Stimulated activated CD8-positive, alpha-beta memory T cell treated with anti-CD3 and anti-CD28 coated beads, Interleukin-2, amount 100 ng/mL, for 48 hours (primary cell): ENCODE results near the gene ZNF254.
"Not testable (repeated sequence)": the region's sequence is repeated elsewhere in the genome, so short reads cannot be mapped to it uniquely, and the experiment has no call there.

ENCODE experiments used
- DNase-seq, 2 donors: peaks; one replicate each; pipeline ENCODE4 v3.0.0-alpha.2; 2020; ENCODE audit warnings: low read depth in 2 of 2

Gene ZNF254

DNA sequence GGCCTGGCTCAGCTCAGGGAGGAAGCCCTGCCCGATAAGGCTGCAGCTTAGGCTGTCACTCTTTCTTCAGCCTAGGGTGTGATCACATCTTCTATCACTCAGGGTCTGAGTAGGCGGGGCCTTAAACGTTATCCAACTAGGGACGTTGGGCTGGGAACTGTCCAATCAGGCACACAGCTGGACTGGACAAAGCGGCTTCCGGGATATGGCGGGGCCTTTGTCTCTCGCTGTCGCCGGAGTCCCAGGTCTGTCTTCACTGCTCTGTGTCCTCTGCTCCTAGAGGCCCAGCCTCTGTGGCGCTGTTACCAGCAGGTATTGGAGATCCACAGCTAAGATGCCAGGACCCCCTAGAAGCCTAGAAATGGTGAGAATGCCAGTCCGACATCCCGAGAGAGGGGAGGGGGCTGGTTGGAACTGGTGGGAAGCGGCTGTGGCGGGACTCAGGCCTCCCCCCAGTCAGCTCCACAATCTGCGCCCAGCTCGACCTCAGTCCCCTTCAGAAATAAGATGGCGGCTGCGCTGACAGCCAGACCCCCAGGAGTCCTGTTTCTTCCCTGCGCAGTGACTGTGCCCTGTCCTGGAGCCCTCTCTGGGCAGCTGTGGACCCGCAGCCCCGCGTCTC lies at the start of gene ZNF254:
Gene ZNF254 (plus strand): TSS at position 214 of the 622 bp plus-strand sequence. CDS start 121 bp downstream, at position 335.
- DNase-seq = peak; percentile 67 to 76

DNA sequence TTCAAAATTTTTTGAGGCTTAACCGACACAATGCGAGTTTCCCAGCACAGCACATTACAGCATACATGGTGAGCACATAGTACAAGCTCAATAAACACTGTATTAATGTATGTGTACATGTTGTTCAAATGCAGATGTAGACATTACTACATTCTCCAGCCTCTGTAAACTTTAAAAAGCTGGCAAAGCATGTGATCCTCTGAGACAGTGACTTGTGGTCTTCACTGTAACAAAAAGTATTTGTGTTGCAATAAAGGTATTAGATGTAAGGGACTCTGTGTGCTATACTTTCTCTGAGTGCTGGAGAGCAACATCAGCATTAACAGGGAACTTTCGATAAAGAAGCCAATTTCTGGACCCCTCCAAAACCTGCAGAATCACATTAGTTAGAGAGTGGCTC lies 46.4 kb upstream of the ZNF254 start:
- DNase-seq = no peak

DNA sequence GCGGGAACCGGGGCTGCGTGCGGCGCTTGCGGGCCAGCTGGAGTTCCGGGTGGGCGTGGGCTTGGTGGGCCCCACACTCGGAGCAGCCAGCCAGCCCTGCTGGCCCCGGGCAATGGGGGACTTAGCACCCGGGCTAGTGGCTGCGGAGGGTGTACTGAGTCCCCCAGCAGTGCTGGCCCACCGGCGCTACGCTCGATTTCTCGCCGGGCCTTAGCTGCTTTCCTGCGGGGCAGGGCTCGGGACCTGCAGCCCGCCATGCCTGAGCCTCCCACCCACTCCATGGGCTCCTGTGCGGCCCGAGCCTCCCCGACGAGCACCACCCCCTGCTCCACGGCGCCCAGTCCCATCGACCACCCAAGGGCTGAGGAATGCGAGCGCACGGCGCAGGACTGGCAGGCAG lies 45.7 kb upstream of the ZNF254 start:
- DNase-seq = not testable (repeated sequence)

DNA sequence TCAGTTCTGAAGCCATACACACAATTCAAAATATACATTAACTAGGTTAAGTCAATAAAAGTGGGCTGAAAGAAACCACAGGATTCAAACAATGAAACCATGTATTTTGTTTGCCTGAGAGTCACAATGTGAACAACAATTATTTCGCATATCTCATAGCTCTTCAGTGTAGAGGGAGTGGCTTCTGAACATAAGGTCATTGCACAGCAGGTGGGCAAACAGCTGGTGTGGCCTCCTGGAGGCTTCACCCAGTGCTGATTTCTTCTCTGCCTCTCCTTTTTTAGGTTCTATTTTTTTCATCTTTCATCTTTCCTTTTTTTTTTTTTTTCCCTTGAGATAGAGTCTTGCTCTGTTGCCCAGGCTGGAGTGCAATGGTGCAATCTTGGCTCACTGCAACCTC lies 40.4 kb upstream of the ZNF254 start:
- DNase-seq = no peak

DNA sequence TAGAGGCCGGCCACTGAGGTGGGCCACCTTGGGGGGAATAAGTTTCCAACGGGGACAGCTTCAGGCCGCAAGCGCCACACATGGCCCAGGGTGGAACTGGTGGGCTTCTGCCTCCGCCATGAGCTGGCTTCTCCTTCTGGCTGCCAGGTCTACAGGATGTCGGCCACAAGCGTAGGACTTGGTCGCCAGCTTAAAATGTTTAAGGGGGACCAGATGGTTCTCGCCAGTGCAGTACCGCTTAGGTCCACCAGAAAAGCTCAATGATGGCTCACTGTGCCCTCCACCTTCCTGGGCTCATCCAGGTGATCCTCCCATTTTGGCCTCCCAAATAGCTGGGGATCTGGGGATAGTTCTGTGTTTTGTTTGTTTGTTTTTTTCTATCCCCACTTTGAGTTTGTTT lies 38.7 kb upstream of the ZNF254 start:
- DNase-seq = no peak

DNA sequence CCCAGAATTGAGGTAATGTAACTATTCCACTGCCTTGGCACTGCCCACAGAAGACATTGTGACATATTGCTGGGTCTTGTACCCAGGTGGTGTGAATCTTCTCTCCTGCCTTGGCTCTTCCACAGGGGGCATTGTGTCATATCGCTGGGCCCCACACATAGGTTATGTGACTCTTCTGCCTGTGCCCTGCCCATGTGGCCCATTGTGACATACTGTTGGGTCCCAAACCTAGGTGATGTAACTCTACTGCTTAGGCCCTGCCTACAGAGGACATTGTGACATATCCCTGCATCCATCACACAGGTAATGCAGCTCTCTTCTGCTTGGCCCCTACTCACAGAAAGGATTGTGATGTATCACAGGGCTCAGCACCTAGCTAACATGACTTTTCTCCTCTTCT lies 37.5 kb upstream of the ZNF254 start:
- DNase-seq = no peak

DNA sequence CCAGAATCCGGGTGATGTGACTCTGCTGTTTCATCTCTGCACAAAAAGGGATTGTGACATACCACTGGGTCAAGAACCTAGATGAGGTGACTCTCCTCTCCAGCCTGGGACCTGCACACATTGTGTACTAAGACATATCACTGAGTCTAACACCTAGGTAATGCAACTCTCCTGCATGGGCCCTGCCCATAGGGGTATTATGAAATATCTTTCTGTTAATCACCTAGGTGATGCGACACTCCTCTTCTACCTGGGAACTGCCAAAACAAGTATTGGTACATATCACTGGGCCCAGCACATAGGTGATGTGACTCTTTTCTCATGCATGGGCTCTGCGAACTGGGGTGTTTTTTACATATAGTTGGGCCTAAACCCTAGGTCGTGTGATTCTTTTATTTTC lies 35.5 kb upstream of the ZNF254 start:
- DNase-seq = no peak

DNA sequence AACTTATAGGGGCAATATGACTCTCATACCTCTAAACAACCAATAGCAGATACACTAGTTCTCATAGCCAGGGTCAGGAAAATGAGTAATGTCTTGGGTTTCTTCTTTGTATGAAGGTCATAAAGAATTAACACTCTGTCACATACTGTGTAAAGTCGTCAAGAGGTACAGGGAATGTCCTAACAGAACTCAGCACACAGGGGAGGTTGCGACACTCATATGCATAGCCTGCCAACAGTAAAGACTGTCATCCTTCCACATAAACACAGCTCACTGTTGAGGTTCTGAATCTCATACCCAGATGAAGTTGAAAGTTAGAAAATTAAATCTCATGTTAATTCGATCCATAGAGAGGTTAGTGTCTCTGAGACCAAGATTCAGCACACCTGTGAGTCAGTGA lies 34.2 kb upstream of the ZNF254 start:
- no peak for DNase-seq

DNA sequence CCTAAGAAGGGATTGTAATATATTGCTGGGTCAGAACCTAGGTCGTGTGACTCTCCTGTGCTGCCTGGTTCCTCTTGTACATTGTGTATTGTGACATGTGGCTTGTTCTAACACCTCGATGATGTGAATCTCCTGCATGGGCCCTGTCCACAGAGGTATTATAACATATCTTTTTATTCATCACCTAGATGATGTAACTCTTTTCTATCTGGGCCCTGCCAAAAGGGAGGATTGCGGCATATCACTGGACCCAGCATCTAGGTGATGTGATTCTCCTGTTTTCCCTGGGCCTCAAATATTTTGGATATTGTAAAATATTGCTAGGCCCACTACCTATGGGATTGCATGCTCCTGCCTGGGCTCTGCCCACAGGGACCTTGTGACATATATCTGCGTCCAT lies 33.4 kb upstream of the ZNF254 start:
- DNase-seq = no peak

DNA sequence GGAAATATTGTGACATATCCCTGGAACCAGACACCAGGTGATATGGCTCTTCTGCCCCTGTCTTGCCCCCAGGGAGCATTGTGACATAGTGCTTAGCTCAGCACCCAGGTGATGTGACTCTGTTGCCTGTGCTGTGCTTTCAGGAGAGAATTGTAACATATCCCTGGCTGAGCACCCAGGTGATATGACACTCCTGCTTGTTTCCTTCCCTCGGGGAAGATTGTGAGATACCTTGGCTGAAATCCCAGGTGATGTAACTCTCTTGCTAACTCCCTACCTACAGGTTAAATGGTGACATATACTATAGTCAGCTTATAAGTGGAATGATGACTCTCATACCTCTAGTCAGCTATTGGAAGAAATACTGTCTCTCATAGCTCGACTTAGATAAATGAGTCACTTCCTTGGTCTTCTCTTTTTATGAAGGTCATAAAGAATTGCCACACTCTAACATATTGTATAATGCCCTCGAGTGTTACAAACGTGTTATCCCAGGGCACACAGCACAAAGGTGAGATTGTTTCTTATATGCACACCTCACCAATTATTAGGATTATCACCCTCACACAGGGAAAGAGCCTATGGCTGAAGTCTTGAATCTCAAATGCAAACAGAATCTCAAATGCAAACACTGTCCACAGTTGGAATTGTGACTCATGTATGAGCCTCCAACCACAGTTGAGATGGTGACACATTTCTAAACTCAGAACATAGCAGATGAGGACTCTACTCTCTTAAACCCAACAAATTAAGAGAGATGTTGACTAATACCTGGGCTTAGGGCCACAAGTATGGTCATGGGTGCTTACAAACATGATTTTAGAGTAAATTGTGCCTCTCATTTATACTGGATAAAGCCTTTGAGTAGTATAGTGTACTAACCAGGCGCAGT lies 32.7 kb upstream of the ZNF254 start:
- DNase-seq = no peak

DNA sequence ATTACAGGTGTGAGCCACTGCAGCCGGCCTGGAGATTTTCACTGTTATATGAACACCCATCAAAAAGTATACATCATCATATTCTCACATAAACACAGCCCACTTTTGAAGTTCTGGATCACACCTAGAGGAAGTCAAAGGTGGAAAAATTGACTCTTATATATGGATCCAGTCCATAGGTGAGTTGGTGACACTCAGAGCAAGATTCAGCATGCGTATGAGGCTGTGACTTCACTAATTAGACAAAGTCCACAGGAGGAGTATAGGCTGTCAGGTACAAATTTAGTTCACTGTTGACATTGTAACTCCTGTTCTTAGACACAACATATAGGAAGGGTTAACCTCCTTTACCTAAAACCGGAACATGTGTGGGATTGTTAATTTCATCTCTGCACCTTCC lies 31.4 kb upstream of the ZNF254 start:
- no peak for DNase-seq

DNA sequence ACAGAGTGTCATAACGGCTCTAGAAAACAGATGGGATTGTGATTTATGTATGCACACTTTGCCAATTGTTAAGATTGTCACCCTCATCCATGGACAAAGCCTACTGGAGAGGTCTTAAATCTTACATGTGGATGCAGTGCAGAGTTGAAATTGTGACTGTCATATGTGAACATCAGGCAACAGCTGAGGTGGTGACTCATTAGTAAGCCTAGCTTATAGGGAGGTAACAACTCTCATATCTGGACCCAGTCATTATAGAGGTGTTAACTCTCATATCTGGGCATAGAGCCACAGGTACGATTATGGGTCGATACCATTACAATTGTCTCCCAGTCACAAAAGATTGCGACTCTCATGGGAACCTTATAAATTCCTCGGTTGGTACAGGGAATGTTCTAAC lies 29.8 kb upstream of the ZNF254 start:
- DNase-seq = no peak

DNA sequence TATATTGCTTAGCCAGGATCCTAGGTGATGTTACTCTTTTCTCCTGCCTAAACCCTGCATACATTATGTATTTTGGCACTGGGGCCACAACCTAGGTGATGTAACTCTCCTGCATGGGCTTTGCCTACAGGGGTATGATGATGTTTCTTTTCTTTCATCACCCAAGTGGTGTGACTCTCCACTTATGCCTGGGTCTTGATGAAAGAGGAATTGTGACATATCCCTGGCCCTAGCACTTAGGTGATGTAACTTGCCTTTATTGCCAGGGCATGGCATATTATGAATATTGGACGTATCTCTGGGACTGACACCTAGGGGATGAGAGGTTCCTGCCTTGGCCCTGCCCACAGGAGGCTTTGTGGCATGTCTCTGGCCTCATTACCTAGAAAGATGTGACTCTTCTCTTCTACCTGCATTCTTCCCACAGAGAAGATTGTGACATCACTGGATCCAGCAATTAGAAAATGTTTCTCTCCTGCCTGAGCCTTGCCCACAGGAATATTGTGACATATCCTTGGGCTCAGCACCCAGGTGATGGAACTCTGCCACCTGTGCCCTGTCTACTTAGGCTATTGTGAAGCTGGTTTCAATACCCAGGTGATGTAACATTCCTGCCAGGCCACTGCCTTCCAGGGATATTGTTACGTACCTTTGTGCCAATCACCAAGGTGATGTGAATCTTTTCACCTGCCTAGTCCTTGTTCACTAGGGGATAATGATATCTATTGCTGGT lies 27.3 kb upstream of the ZNF254 start:
- no peak for DNase-seq

DNA sequence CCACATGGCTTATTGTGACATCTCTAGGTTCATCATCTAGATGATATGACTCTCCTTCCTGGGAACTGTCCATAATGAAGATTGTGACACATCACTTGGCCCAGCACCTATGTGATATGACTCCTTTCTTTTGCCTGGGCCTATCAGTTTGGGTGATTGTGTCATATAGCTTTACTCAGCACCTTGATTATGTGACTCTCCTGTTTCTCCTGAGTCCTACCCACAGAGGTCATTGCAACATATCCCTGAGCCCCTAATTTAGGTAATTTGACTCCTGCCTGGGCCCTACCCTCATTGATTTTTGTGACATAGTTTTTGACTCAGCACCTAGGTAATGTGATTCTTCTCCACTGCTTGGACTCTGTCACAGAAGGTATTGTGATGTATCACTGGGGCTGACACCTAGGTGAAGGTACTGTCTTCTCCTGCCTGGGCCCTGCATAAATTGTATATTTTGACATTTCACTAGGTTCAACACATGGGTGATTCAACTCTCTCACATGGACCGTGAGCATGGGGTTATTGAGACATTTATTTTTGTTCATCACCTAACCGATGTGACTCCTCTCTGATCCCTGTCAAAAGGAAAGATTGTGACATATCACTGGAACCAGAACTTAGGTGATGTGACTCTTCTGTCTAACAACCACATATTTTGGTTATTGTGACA lies 26.2 kb upstream of the ZNF254 start:
- no peak for DNase-seq

DNA sequence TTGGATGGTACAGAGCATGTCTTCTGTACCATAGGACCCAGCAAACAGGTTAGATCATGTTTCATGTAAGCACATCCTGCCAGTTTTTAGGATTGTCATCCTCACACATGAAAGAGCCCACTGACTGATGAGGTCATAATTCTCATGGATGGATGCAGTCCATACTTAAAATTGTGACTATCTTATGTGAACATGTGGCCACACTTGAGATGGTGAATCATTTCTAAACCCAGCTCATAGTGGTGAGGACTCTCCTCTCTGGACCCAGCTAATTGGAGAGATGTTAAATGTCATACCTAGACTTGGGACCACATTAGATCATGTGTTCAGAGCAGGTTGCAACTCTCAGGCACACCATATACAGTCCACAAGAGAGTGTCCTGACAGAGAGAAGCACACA lies 24.8 kb upstream of the ZNF254 start:
- no peak for DNase-seq

DNA sequence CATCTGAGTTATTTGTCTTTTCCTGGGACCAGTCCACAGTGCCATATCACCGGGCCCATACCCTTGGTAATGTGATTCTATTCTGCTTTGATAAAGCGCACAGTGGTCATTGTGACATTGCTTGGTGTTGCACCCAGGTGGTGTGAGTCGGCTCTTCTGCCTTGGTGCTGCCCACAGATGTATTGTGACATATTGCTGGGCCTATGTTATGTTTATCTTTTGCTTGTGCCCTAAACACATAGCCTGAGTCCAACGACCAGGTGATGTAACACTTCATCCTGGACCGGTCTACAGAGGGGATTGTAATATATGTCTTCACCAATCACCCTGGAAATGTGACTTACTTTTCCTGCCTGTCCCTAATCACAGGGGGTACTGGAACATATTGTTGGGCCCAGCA lies 23.7 kb upstream of the ZNF254 start:
- no peak for DNase-seq

DNA sequence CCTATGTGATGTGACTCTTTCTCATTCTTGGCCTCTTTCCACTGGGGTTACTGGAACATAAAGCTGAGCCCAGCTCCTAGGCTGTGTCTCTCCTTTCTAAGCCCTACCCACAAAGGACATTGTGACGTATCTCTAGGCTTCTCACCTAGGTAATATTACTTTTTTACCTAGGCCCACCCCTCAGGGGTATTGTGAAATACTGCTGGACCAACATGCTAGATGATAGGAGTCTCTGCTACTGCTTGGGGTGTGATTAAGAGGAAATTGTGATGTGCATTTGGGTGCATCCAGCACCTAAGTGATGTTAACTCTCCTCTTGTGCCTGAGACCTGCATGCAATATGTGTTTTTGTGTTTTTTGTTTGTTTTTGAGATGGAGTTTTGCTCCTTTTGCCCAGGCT lies 22.8 kb upstream of the ZNF254 start:
- no peak for DNase-seq

DNA sequence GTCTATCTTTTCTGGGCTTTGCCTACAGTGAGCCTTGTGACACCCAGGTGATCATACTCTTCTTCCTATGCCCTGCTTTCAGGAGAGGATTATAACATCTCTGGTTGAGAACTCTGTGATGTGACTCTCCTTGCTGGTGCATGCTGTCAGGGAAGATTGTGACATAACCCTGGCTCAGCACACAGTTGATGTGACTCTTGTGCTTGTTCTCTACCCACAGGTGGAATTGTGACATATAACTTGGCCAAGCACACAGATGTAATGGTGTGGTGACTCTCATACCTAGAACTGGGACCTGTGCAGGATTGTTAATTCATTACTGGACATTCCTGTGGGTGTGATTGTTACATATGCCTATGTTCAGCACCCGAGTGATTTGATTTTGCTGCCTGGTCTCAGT lies 21.7 kb upstream of the ZNF254 start:
- no peak for DNase-seq

DNA sequence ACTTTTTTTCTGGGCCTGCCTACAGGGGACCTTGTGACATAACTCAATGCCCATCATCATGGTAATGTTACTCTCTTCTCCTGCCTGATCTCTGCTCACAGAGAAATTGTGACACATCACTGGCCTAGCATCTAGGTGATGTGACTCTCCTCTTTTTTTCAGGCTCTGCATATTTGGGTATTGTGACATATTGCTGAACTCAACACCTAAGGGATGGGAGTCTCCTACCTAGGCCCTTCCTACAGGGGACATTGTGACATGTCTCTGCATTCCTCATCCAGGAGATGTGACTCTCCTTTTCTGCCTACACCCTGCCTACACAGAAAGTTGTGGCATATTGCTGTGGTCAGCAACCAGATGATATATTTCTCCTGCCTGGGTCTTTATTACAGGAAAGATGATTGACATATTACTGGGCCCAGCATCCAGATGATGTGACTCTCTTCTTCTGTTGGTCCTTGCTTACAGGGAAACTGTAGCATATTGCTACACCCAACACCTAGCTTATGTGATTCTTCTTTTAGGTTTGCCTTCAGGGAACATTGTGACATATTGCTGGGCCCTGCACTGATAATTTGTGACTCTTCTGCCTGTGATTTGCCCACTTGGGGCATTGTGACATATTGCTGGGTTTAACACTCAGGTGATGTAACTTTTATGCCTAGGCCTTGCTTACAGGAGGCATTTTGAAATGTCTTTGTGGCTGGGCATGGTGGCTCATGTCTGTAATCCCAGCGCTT lies 21.0 kb upstream of the ZNF254 start:
- no peak for DNase-seq

DNA sequence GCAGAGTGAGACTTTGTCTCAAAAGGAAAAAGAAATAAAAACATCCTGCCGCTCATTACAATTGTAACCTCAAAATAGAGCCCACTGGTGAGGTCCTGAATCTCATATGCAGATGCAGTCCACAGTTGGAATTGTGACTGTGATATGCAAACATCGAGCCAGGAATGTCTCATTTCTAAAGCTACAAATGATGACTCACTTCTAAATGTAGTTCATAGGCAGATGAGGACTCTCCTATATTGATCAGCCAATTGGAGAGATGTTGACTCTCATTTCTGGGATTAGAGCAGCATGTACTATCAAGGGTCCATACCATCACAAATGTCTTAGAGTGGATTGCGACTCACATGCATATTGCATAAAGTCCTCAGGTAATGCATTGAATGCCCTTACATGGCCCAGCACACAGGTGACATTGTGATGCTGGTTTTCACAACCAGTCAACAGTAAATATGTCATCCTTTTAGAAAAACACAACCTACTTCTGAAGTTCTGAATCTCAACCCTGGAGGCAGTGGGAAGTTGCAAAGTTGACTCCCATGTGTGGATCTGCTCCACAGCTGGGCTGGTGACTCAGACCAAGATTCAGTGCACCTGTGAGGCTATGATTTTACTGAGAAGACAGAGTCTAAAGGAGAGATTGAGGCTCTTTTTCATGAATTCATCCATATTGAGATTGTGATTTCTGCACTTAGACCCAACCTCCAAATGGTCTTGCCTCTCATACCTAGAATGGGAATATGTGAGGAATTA lies 16.9 kb upstream of the ZNF254 start:
- DNase-seq = no peak

DNA sequence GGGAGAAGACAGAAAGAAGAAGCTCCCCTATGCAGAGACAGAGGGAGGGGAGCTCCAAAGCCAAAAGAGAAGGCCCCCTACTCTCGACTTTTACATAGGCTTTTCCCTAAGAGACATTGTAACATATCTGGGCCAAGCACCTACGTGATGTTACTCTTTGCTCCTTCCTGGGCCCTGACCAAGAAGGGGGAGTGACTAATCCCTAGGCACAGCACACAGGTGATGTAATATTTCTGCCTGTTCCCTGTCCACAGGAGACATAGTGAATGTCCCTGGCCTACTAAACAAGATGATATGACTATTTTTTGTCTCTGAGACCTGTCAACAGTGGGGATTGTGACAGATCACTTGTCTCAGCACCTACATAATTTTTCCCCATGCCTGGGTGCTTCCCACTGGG lies 15.9 kb upstream of the ZNF254 start:
- DNase-seq = no peak
